Ishikawa (cell line): ENCODE results near the gene FGD2.

ENCODE experiments used
- CEBPB ChIP-seq: IDR thresholded peaks from 2 replicates; pipeline ENCODE4 v1.6.1; 2012
- CREB1 ChIP-seq: IDR thresholded peaks from 2 replicates; pipeline ENCODE4 v1.6.1; 2012; ENCODE audit warnings: low read depth
- EGR1 ChIP-seq: IDR thresholded peaks from 2 replicates; pipeline ENCODE4 v1.6.1; 2012
- EP300 ChIP-seq: IDR thresholded peaks from 2 replicates; pipeline ENCODE4 v1.6.1; 2012; ENCODE audit warnings: borderline replicate concordance
- FOXM1 ChIP-seq: IDR thresholded peaks from 2 replicates; pipeline ENCODE4 v1.6.1; 2012; ENCODE audit warnings: low read depth, borderline replicate concordance
- RAD21 ChIP-seq: IDR thresholded peaks from 2 replicates; pipeline ENCODE4 v1.6.1; 2012; ENCODE audit warnings: low read depth
- TAF1 ChIP-seq: IDR thresholded peaks from 2 replicates; pipeline ENCODE4 v1.6.1; 2012; ENCODE audit warnings: low read depth, mild to moderate bottlenecking
- TEAD4 ChIP-seq: IDR thresholded peaks from 2 replicates; pipeline ENCODE4 v1.6.1; 2012
- YY1 ChIP-seq: IDR thresholded peaks from 2 replicates; pipeline ENCODE4 v1.6.1; 2012; ENCODE audit warnings: low read depth
- ZBTB7A ChIP-seq: IDR thresholded peaks from 2 replicates; pipeline ENCODE4 v1.6.1; 2012; ENCODE audit warnings: low read depth
- TF ChIP-seq, protein P1 (sequence below): IDR thresholded peaks from 2 replicates; pipeline ENCODE4 v1.6.1; 2012
- TF ChIP-seq, protein P2 (sequence below): IDR thresholded peaks from 2 replicates; pipeline ENCODE4 v1.6.1; 2012; ENCODE audit warnings: low read depth, mild to moderate bottlenecking
- TF ChIP-seq, protein P3 (sequence below): IDR thresholded peaks from 2 replicates; pipeline ENCODE4 v1.6.1; 2012

DNA sequence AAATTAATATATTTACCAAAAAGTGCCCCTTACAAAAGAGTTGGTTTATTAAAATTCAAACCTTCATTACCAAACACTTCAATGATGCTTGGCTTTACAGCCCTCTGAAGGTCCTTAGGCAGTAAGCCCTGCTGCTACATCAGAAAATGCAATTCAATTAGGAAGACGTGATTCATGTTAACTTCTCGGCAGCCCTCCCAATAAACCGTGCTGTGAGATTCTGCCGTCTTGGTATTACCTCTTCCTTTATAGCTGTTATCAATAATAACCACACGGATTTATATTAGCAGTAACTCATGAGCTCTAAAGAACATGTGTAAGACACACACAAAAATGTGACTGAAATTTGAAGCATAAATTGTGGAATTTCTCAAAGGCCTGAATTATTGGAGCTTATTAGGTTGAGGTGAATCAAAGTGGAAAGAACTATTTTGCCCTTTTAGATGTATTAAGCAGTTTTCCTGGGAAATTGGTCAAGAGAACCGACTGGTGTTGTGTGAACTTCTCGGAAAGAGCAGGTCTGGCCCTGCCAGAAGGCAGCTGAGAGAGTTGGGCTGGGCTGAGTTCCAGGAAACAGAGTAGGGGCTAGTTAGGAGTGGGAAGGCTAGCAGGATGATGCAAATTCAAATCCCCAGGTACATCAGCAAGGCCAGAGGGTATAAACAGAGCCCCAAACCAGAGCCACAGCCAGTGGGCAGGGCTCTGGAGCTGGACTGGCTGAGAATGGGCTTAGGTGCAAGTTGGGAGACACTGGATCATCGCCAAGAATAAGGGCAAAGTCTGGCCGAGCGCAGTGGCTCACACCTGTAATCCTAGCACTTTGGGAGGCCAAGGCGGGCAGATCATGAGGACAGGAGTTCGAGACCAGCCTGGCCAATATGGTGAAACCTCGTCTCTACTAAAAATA, 33.1 kb downstream of the FGD2 start:
- TF ChIP-seq TAF1 = no peak
- TF ChIP-seq FOXM1 = no peak
- no peak for TF ChIP-seq EP300
- TF ChIP-seq, protein P1, sequence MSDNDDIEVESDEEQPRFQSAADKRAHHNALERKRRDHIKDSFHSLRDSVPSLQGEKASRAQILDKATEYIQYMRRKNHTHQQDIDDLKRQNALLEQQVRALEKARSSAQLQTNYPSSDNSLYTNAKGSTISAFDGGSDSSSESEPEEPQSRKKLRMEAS = no peak
- no peak for TF ChIP-seq ZBTB7A
- TF ChIP-seq CEBPB = no peak
- no peak for TF ChIP-seq EGR1
- no peak for TF ChIP-seq YY1
- no peak for TF ChIP-seq CREB1
- TF ChIP-seq, protein P2, sequence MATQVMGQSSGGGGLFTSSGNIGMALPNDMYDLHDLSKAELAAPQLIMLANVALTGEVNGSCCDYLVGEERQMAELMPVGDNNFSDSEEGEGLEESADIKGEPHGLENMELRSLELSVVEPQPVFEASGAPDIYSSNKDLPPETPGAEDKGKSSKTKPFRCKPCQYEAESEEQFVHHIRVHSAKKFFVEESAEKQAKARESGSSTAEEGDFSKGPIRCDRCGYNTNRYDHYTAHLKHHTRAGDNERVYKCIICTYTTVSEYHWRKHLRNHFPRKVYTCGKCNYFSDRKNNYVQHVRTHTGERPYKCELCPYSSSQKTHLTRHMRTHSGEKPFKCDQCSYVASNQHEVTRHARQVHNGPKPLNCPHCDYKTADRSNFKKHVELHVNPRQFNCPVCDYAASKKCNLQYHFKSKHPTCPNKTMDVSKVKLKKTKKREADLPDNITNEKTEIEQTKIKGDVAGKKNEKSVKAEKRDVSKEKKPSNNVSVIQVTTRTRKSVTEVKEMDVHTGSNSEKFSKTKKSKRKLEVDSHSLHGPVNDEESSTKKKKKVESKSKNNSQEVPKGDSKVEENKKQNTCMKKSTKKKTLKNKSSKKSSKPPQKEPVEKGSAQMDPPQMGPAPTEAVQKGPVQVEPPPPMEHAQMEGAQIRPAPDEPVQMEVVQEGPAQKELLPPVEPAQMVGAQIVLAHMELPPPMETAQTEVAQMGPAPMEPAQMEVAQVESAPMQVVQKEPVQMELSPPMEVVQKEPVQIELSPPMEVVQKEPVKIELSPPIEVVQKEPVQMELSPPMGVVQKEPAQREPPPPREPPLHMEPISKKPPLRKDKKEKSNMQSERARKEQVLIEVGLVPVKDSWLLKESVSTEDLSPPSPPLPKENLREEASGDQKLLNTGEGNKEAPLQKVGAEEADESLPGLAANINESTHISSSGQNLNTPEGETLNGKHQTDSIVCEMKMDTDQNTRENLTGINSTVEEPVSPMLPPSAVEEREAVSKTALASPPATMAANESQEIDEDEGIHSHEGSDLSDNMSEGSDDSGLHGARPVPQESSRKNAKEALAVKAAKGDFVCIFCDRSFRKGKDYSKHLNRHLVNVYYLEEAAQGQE = no peak
- TF ChIP-seq TEAD4 = no peak
- TF ChIP-seq, protein P3, sequence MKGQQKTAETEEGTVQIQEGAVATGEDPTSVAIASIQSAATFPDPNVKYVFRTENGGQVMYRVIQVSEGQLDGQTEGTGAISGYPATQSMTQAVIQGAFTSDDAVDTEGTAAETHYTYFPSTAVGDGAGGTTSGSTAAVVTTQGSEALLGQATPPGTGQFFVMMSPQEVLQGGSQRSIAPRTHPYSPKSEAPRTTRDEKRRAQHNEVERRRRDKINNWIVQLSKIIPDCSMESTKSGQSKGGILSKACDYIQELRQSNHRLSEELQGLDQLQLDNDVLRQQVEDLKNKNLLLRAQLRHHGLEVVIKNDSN = no peak
- no peak for TF ChIP-seq RAD21
